ENCODE data around the gene STRAP.
A peak's percentile ranks its signal among the peaks of the same experiment; 100 is the strongest.

STRAP gene

DNA sequence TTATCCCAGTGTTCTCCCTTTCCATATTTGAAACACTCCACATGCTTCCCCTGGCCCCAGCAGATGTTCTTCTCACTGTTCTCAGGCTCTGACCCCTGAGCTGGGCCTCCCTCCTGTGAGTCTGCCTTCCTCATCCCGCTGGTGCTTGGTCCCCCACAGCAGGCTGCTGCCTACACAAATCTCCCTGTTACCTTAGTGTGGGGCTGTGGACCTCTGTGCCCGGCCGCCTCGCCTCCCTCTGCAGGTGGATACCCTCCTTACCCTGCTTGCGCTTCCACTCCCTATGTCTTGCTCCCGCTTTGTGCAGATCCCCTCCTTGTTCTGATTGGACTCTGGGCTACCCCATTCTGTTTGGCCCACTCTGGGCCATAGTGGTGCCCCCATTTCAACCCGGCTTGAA is 35.9 kb downstream of the STRAP start:
- TF ChIP-seq CTCF (IDR thresholded peaks at IDR 0.05; ENCODE audit: low read length, missing control alignments) = no peak
- no peak for DNase-seq (ENCODE audit: low read depth)
- no peak overlapping the region for H3K4me3 ChIP-seq (replicated peaks; ENCODE audit: low read depth, low read length)

DNA sequence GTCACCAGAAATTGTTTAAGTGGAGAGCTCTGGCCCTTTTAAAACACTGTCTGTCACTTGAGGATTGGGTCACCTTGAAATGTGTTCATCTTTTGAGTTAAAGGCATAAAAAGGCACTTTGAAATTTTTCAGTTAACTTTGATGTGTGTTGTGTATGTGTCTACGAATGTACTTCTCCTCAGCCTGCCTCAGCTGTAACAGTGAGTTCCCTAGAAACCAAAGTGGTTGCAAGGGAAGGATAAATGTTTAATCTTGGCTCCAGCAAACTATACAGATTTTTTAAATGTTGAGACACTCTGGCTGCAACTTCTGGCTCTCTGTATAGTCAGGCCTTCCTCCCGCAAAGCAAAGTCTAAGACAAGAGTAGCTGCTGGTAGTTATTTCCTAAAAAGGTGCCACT is 37.2 kb downstream of the STRAP start:
- TF ChIP-seq CTCF (IDR thresholded peaks at IDR 0.05; ENCODE audit: low read length, missing control alignments) = no peak
- DNase-seq (ENCODE audit: low read depth) = no peak
- no peak overlapping the region for H3K4me3 ChIP-seq (replicated peaks; ENCODE audit: low read depth, low read length)

DNA sequence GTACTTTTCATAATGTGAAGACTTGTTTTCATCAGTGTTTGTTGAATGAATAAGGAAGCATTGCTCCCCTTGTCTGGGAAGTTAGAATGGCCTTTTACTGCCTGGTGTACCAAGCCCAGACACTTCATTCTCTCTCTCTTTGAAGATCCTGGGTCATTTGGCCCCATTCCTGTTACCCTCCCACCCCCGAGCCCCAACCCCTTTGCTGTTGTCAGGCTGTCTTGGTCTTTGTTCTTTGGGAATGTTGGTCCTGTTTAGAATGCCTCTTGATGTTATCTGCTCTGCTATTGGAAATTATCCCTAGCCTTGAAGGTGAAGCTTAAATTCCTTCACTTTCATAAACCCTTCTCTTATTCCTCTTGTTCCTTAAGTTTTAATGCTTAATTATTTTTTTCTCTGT is 42.8 kb downstream of the STRAP start:
- TF ChIP-seq CTCF (IDR thresholded peaks at IDR 0.05; ENCODE audit: low read length, missing control alignments) = no peak
- H3K4me3 ChIP-seq (replicated peaks; ENCODE audit: low read depth, low read length) = no peak overlapping the region
- no peak for DNase-seq (ENCODE audit: low read depth)

DNA sequence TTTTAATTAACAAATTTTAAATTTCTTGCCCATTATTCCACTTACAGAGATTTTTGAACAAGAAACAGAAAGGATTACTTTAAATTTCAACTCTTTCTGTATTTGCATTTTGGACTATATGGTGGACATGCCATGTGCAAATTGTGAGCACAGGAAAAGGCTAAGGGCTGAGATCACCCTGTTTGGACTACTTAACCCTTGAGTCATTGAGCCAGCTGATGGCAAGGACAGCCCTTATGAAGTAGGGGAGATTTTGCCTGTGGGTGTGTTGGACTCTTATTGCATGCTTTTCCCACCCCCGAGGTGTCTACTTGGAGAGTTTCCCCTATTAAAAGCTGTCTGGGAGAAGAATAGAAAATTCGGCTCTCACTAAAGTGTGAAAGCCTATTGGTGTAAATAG is 46.2 kb downstream of the STRAP start:
- H3K4me3 ChIP-seq (replicated peaks; ENCODE audit: low read depth, low read length) = no peak overlapping the region
- TF ChIP-seq CTCF (IDR thresholded peaks at IDR 0.05; ENCODE audit: low read length, missing control alignments) = no peak
- DNase-seq (ENCODE audit: low read depth) = peak; percentile 78

- no peak for TF ChIP-seq CTCF (IDR thresholded peaks at IDR 0.05; ENCODE audit: low read length, missing control alignments)
- DNase-seq (ENCODE audit: low read depth) = no peak
- no peak overlapping the region for H3K4me3 ChIP-seq (replicated peaks; ENCODE audit: low read depth, low read length)
Observed at GRCh38 chr12:15928870-15929571, 46.8 kb downstream of the STRAP start.

DNA sequence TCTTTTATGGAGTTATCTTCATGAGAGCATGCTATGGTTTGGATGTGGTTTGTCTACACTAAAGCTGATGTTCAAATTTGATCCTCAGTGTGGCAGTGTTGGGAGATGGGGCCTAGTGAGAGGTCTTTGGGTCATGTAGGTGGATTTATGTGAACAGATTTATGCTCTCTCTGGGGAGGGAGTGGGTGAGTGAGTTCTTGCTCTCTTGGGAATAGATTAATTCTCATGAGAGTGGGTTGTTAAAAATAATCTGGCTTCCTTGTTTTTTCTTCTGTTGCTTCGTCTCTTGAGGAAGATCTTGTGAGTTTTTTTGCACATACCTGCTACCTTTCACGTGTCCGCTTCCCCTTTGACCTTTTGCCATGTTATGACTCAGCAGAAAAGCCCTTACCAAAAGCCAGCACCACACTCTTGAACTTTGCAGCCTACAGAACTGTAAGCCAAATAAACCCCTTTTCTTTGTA is 49.4 kb downstream of the STRAP start:
- no peak for DNase-seq (ENCODE audit: low read depth)

More for the DNA sequence above, 49.4 kb downstream of the STRAP start:
- no peak overlapping the region for H3K4me3 ChIP-seq (replicated peaks; ENCODE audit: low read depth, low read length)
- TF ChIP-seq CTCF (IDR thresholded peaks at IDR 0.05; ENCODE audit: low read length, missing control alignments) = peak; percentile 1
